Measurements from ENCODE around the gene ODAD3.
"Not testable (repeated sequence)": the region's sequence is repeated elsewhere in the genome, so short reads cannot be mapped to it uniquely, and the experiment has no call there.

ODAD3 gene

DNA sequence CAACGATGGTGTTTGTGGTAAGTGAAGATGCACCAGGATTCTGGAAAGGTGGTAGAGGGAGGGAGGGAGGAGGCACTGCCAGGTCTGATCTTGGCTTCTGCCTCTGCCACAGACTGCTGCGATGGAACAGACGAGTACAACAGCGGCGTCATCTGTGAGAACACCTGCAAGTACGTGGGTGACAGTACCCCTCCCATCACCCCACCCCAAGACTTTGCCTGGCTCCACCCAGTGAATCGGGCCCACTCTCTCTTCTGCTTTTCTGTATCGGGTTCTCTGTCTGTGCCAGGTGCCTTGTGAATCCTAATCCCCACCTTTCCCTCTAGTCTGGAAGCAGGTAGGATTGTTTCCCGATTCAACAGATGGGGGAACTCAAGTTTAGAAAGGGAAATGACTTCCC lies 3.0 kb upstream of the ODAD3 start:
- DNase-seq (ENCODE audit: low read depth), result no peak

DNA sequence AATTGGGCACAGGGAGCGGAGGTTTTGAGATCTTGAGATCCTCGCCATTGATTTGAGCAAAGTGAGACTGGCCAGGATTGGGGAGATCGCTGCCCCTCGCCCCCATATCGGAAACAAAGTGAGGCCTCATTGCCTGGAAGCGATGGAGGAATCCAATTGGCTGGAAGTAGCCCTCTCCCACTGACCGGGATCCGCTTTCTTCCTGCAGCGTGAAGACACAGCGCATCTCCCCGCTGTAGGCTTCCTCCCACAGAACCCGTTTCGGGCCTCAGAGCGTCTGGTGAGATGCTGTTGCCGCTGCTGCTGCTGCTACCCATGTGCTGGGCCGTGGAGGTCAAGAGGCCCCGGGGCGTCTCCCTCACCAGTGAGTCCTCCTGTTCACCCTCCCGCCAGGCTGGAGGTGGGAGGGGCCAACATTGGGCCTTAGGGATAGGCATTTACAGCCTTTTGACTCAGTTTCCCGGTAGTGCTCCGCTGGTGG lies 952 bp upstream of the ODAD3 start:
- no peak for DNase-seq (ENCODE audit: low read depth)

- DNase-seq (ENCODE audit: low read depth), result no peak
These were observed 241 bp downstream of the ODAD3 start for GRCh38 chr19:11434703-11435056.

- not testable (repeated sequence) for DNase-seq (ENCODE audit: low read depth)
These were observed 1.4 kb downstream of the ODAD3 start for GRCh38 chr19:11433526-11433925.

- no peak for DNase-seq (ENCODE audit: low read depth)
These were observed 8.3 kb downstream of the ODAD3 start for GRCh38 chr19:11426656-11427055.

- no peak for DNase-seq (ENCODE audit: low read depth)
These were observed 9.0 kb downstream of the ODAD3 start for GRCh38 chr19:11425719-11426457.

DNA sequence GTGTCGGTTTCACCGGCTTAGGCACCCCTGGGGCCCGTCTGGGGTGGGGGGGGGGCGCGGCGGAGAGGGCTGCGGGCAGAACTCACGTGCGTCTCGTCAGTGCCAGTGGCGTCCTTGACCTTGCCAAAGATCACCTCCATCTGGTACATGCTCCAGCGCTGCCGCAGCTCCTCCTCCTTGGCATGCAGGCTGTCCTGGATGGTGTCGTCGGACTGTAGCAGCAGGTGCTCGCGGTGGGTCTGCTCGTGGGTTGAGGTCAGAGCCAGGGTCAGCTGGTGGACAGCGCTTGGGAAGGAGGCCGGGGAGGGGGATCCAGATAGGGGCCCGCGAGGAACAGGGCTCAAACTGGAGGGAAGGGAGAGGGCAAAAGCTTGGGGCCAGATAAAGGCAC lies 11.1 kb downstream of the ODAD3 start:
- DNase-seq (ENCODE audit: low read depth), result no peak

DNA sequence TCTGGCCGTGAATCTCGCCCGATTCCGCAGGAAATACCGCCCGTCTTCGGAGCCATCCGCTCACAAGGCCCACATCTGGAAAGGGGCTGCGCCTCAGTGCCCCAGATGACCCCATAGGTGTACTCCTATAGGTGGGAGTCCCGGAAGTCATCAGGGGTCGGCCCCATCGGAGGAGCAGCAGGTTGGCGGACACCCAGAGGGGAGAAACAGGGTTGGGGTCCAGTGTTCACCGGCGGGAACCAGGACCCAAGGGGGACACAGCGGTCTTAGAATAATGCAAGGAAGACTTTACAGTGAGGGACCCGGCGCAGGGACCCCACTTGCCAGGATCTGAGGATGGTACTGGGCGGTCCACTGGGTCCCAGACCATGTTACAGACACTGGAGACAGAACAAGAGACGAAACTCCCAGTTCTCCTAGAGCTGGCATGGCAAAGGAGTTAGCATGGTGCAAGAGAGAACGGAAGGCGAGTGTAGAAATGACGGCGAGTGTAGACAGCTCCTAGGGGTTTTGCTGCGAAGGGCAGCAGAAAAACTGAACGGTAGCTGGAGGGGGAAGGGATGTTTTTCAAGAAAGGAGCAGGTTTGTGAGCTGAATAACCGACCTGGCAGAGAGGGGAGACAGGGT lies 11.6 kb downstream of the ODAD3 start:
- DNase-seq (ENCODE audit: low read depth), result no peak

DNA sequence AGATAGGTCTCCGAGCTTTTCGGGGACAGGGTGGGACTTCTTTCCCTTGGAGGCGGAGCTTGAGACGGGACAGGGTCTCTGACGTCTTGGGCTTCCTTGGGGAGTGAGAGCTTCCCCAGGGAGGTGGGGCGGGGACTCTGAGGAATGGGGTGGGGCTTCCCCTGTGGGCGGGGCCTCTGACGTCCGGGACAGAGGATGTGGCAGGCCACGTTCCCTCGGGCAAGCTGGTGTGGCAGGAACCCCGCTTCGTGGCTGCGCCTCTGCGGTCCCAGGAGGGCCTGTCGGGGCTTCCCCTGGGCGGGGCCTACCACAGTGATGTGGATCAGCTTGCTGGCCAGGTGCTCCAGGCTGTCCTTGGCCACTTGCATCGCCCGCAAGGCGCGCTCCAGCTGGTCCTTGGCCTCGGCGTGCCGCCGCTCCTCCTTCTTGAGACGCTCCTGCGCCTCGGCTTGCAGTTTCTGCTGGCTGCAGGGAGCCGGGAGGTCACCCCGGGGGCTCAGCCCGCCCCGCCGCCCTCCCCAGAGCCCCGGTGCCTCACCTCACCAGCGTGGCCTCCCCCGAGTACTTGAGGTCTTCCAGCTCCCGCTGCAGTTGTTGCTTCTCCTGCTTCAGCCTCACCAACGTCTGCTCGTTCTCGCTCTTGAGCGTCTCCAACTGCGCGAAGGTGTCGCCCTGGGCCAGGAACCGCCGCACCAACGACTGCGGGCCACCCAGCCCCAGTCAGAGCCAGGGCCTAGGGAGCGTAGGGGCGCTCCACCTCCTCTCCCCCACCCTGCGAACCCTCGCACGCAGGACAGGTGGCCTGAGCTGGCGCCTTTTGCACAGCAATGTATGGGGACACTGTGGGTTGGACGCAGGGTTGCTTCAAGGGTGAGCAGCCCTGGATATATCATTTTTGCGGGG lies 12.5 kb downstream of the ODAD3 start:
- no peak for DNase-seq (ENCODE audit: low read depth)

DNA sequence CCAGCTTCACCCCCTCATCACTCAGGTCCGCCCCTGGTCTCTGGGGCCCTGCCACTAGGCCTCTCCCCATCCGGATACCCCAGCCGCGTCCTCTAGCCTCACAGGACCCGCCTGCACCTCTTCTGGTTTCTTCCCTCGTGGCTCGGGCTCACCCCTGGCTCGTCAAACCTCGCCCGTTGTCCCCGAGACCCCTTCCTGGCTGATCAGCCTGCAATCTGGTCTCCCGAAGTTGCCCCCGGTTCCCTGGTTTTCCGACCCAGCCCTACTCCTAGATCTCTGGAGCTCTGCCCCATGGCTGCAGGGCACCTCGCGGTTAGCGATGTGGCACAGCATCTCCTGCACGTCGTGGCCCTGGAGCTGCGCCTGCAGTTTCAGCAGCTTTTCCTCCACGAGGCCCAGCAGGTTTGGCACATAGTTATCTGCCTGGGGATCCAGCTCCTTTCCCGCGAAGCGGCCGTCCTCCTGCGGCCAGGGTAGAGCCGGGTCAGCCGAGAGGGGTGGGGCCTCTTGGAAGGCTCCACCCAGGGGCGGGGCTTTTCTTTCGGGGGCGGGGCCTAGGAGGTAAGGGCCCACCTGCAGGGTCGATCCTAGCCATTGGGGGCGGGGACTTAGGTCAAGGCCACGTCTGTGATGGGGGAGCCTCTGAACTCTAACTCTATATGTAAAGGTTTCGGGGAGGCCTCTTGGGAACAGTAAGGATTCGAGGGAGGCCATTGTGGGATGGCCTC lies 13.4 kb downstream of the ODAD3 start:
- DNase-seq (ENCODE audit: low read depth), result no peak

- no peak for DNase-seq (ENCODE audit: low read depth)
These were observed 14.2 kb downstream of the ODAD3 start for GRCh38 chr19:11420429-11421370.

DNA sequence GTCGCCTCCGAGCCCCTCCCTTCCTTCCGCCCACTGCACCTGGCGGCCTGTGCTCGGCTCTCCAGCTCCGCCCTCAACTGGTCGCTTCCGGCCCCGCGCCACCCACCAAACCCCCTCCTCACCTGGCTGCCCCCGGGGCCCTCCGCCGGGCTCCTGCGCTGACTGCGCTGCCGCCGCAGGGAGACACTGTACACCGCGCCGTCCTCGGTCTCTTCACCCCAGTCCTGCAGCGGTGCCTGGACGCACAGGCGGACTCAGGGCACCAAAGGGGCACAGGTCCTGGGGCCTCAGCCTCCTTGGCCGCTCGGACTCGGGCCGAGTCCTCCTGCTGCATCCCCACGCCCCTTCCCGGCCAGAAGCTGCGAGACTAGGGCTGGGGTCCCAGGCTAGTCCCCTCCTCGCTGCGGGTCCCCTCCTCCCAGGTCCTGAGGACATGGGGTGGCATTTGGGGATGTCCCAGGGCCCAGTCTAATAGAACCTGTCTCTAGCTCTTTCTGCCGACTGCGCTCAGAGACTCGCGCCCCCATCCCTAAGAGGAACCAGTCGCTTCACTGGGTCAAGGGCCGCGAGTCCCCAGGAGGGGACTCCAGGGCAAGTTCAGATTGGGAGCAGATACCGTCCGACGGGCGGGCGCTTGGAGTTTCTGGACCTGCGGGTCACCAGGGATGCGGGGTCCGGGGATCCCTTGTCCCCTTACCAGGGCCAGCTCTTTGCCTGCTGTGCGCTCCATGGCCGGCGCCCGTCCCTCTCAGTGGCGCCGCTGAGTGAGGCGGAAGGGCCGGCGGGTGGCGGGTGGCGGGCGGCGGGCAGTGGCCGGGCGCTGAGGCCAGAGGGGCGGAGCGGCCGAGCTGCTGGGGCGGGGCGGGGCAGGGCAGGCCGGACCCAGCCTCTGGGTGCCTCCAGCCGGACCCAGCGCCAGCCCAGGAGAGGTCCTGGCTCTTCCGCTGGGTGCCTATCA lies 16.1 kb downstream of the ODAD3 start, which contains the start of gene RGL3:
RGL3 (minus strand) TSS at position 766 of the 958 bp plus-strand sequence; CDS start at position 730, 36 bp downstream.
- no peak for DNase-seq (ENCODE audit: low read depth)

GRCh38 chr19:11418094-11418548 lies 16.8 kb downstream of the ODAD3 start:
- DNase-seq (ENCODE audit: low read depth), result no peak

- DNase-seq (ENCODE audit: low read depth), result no peak
These were observed 18.4 kb downstream of the ODAD3 start for GRCh38 chr19:11416346-11417052.

GRCh38 chr19:11414544-11414943 lies 20.4 kb downstream of the ODAD3 start:
- no peak for DNase-seq (ENCODE audit: low read depth)

DNA sequence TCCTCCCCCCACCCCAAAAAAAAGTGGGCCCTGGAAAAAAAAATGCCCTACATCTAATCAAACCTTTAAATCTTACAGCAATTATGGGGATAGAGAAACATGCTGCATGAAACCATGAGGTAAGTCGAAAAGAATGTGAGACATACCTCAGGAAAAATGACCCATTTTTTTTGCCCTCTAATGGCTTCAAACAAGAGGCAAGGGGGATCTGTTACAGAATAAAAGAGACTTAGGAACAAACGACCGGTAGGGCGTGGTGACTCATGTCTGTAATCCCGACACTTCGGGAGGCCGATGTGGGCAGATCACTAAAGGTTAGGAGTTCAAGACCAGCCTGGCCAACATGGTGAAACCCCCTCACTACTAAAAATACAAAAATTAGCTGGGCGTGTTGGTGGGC lies 24.2 kb downstream of the ODAD3 start:
- DNase-seq (ENCODE audit: low read depth), result no peak

DNA sequence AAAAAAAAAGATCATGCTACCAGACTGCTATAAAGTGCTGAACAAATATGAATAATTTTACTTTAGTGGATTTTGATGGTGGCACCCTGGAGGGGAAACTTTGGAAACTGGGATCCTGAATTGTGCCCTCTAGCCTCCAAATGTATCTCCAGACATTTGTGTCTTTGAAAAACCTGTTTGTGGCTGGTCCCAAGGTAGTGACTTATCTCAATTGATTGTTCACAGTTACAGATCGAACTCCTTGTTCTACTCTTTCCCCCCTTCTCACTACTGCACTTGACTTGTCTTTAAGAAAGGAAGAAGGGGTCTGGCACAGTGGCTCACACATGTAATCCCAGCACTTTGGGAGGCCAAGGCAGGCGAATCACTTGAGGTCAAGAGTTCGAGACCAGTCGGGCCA lies 26.3 kb downstream of the ODAD3 start:
- DNase-seq (ENCODE audit: low read depth), result no peak

DNA sequence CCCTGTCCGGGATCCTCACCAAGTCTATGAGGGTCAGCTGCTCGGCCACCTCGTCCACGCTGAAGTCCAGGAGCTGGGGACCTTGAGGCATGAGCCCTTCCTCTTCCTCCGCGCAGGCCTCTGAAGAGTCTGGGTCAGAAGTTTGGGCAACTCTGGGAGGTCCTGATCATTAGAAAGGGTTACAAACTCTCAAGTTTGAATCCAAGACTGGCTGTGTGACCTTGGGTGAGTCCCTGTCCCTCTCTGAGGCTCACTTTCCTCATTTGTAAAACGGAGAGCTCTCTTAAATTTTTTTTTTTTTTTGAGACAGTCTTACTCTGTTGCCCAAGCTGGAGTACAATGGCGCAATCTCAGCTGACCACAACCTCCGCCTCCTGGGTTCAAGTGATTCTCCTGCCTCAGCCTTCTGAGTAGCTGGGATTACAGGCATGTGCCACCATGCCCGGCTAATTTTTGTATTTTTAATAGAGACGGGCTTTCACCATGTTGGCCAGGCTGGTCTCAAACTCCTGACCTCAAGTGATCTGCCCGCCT lies 28.2 kb downstream of the ODAD3 start:
- not testable (repeated sequence) for DNase-seq (ENCODE audit: low read depth)

Measured in non-pigmented ciliary epithelial cell (primary cell).